ENCODE data around the gene SCFD1. TPM values are rescaled to one million over a fixed set of nuclear protein-coding genes. Genes with fewer than 3 reads are reported as not detected.

Gene SCFD1
- total RNA-seq, 6 donors from 2014 or later: 26.1 to 132 (median 66.2) TPM

DNA sequence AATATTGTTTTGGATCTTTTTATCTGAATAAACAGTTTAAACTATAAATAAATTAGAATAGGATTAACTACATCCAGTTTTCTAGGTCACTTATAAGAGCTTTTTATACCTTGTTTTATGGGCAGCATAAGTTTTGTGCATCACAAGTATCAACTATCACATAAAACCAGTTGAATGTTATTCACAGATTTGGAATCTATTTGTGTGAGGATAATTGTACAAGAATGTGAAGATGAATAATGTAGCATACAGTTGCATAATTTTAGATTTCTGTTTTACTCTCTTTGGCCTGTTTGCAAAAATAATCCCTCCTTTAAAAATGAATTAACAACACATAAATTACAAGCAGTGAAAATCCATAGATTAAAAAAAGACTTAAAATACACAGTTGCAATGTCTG, 88.8 kb downstream of the SCFD1 start:
- H3K36me3 ChIP-seq: peaks cover 0 to 29% (median 12%) of the 10 kb centered on the region in 4 donors

DNA sequence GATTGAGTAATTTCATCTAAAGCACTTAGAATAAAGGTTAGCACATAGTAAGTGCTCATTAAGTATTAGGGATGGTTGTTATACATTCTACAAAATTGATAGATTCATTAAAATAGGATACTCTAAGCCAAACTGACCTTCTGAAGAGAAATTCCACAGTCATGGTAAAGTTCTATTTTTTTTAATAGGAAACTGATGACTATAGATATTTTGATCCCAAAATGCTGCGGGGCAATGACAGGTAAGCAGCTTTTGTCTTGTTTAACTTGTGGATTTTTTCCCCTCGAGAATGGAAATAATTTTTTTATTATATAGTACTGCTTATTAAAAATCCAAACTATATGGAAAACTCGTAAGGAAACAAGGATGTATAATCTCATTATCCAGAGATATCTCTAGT, 97.0 kb downstream of the SCFD1 start:
- H3K9me3 ChIP-seq: no peaks in the 10 kb centered on the region
- no peak overlapping the region for H3K4me3 ChIP-seq
- ATAC-seq (ENCODE audit: low FRiP score in 2 of 2): no peak
- no peak for DNase-seq
- peaks cover 0 to 64% (median 10%) of the 10 kb centered on the region in 4 donors for H3K36me3 ChIP-seq
- 96 to 98% methylated on average over 3 of the region's 3 CpGs for WGBS, 2 donors
- no peak for TF ChIP-seq POLR2A (IDR thresholded peaks at IDR 0.05)
- TF ChIP-seq POLR2AphosphoS5 (IDR thresholded peaks at IDR 0.05): no peak
- H3K27me3 ChIP-seq: no peaks in the 10 kb centered on the region
- no peaks in the 10 kb centered on the region for H3K4me1 ChIP-seq
- H3K27ac ChIP-seq: no peak overlapping the region

More for the DNA sequence above, 88.8 kb downstream of the SCFD1 start:
- no peaks in the 10 kb centered on the region for H3K4me1 ChIP-seq
- DNase-seq: no peak
- no peak overlapping the region for H3K27ac ChIP-seq
- H3K9me3 ChIP-seq: no peaks in the 10 kb centered on the region
- no peak overlapping the region for H3K4me3 ChIP-seq
- ATAC-seq (ENCODE audit: low FRiP score in 2 of 2): no peak
- TF ChIP-seq POLR2AphosphoS5 (IDR thresholded peaks at IDR 0.05) (no peak), EP300 (IDR thresholded peaks at IDR 0.05) (no peak), POLR2A (IDR thresholded peaks at IDR 0.05) (no peak)
- TF ChIP-seq, protein P1, sequence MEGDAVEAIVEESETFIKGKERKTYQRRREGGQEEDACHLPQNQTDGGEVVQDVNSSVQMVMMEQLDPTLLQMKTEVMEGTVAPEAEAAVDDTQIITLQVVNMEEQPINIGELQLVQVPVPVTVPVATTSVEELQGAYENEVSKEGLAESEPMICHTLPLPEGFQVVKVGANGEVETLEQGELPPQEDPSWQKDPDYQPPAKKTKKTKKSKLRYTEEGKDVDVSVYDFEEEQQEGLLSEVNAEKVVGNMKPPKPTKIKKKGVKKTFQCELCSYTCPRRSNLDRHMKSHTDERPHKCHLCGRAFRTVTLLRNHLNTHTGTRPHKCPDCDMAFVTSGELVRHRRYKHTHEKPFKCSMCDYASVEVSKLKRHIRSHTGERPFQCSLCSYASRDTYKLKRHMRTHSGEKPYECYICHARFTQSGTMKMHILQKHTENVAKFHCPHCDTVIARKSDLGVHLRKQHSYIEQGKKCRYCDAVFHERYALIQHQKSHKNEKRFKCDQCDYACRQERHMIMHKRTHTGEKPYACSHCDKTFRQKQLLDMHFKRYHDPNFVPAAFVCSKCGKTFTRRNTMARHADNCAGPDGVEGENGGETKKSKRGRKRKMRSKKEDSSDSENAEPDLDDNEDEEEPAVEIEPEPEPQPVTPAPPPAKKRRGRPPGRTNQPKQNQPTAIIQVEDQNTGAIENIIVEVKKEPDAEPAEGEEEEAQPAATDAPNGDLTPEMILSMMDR (IDR thresholded peaks at IDR 0.05): no peak
- H3K27me3 ChIP-seq: no peaks in the 10 kb centered on the region

DNA sequence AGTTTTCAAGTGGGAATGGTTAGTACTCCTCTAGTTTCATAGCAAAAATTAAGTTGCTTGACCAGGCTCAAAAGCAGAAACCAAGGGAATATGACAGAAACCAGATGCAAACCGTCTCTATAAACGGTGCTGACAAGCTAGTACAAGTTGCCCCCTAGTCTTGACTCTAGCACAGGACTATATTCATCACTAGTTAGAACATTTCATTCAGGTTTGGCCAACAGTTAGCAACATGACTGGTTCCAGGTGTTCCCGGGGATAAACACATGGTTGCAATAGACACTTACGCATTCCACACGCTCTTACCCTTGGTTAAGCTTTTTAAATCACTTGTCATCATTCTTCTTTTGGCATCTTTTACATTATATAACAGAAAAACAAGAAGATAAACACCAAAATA, 103.6 kb downstream of the SCFD1 start:
- no peak for ATAC-seq (ENCODE audit: low FRiP score in 2 of 2)
- 92 to 97% methylated on average over 5 of the region's 5 CpGs for WGBS, 2 donors
- TF ChIP-seq POLR2AphosphoS5 (IDR thresholded peaks at IDR 0.05): no peak
- TF ChIP-seq EP300 (IDR thresholded peaks at IDR 0.05): no peak
- TF ChIP-seq POLR2A (IDR thresholded peaks at IDR 0.05): no peak
- TF ChIP-seq, protein P1 (IDR thresholded peaks at IDR 0.05): no peak
- Histone ChIP-seq H3K27me3 (no peaks in the 10 kb centered on the region), H3K4me1 (peaks cover 0 to 8% (median 3%) of the 10 kb centered on the region in 4 donors), H3K36me3 (peaks cover 0 to 67% (median 10%) of the 10 kb centered on the region in 4 donors), H3K9me3 (no peaks in the 10 kb centered on the region), H3K27ac (no peak overlapping the region), H3K4me3 (no peak overlapping the region)
- no peak for DNase-seq

DNA sequence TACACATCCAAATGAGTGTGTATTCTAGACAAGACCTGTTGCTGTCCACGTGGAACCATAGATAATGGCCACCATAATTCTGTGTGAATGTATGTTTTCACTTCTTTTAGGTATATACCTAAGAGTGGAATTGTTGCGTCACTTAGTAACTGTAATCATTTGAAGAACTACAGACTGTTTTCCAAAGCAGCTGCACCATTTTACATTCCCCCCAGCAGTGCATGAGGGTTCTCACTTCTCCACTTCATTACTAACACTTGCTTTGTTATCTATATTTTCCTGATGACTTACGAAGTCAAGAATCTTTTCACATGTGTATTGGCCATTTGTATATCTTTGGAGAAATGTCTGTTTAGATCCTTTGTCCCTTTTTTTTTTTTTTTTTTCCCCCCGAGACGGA, 106.4 kb downstream of the SCFD1 start:
- no peak for ATAC-seq (ENCODE audit: low FRiP score in 2 of 2)
- peaks cover 0 to 57% (median 7%) of the 10 kb centered on the region in 4 donors for H3K36me3 ChIP-seq
- 88 to 89% methylated on average over 5 of the region's 5 CpGs for WGBS, 2 donors

DNA sequence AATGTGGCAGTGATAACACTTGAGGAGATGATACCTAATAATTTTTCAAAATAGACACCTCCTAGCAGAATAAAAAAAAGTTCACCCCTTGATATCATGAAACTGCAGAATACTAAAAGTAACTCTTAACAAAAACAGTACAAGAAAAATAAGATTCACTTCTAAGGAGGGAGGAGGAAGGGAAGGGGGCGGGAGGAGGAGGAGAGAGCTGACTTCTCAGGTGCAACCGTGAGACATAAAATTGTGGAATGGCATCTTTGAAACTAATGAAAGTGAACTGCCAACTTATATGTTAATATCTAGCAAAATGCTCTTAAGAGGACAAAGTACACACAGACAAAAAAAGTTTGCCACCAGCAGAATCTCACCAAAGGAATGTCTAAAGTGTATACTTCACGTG, 115.8 kb downstream of the SCFD1 start:
- peaks cover 0 to 39% (median 15%) of the 10 kb centered on the region in 4 donors for H3K36me3 ChIP-seq
- no peaks in the 10 kb centered on the region for H3K27me3 ChIP-seq
- H3K9me3 ChIP-seq: no peaks in the 10 kb centered on the region
- no peak overlapping the region for H3K27ac ChIP-seq
- TF ChIP-seq EP300 (IDR thresholded peaks at IDR 0.05) (no peak), POLR2AphosphoS5 (IDR thresholded peaks at IDR 0.05) (no peak), POLR2A (IDR thresholded peaks at IDR 0.05) (no peak)
- TF ChIP-seq, protein P1 (IDR thresholded peaks at IDR 0.05): no peak
- H3K4me1 ChIP-seq: no peaks in the 10 kb centered on the region
- no peak overlapping the region for H3K4me3 ChIP-seq
- 66 to 70% methylated on average over 3 of the region's 3 CpGs for WGBS, 2 donors
- ATAC-seq (ENCODE audit: low FRiP score in 2 of 2) (no peak), DNase-seq (no peak)

More for the DNA sequence above, 106.4 kb downstream of the SCFD1 start:
- no peak for DNase-seq
- Histone ChIP-seq H3K27me3 (no peaks in the 10 kb centered on the region), H3K27ac (no peak overlapping the region), H3K9me3 (no peaks in the 10 kb centered on the region), H3K4me3 (no peak overlapping the region), H3K4me1 (peaks cover 0 to 8% (median 3%) of the 10 kb centered on the region in 4 donors)
- TF ChIP-seq, protein P1 (IDR thresholded peaks at IDR 0.05): no peak
- TF ChIP-seq POLR2AphosphoS5 (IDR thresholded peaks at IDR 0.05): no peak
- TF ChIP-seq POLR2A (IDR thresholded peaks at IDR 0.05): no peak
- no peak for TF ChIP-seq EP300 (IDR thresholded peaks at IDR 0.05)

Measured in upper lobe of left lung (tissue), 6 donors.